Endothelial cell of umbilical vein (primary cell): ENCODE measurements around the gene PTPRE. TPM values are rescaled to one million over a fixed set of nuclear protein-coding genes. Genes with fewer than 3 reads are reported as not detected.

Experiments
- BruUV-seq: library from RNA; stranded (reverse); fragments of 400-500 nt; replicated peaks from 2 replicates; lab custom pipeline; 2021; lab: Mats Ljungman, UMichigan
- CTCF ChIA-PET: fragments of 300-600, 350-600 bp; sonication (Branson Sonifier 250); formaldehyde crosslinking; loops from one replicate; lab custom pipeline; 2021; ENCODE audit warnings: antibody characterized with exemption, inconsistent platforms; lab: Charles Lee
- POLR2A ChIA-PET: fragments of 300-600, 350-600 bp; sonication (Branson Sonifier 250); formaldehyde crosslinking; loops from one replicate; lab custom pipeline; 2021; ENCODE audit warnings: antibody characterized with exemption, inconsistent platforms; lab: Charles Lee
- DNase-seq: peaks from one replicate; pipeline ENCODE4 v3.0.0-alpha.2; 2011; ENCODE audit warnings: low read depth, low spot score
- FAIRE-seq: peaks from 2 replicates; lab custom pipeline; 2011; peaks lifted over from hg19 to GRCh38; lab: Jason Lieb, UNC
- H2AFZ ChIP-seq: 2 replicates; pipeline ENCODE4 v1.6.0; 2012; ENCODE audit warnings: low read depth, low read length, control low read depth, inconsistent platforms
- H3K27ac ChIP-seq: 2 replicates; pipeline ENCODE4 v1.5.1; 2011; ENCODE audit warnings: low read depth, mild to moderate bottlenecking, control low read depth, low read length, moderate library complexity; ENCODE audit not compliant: insufficient read depth
- H3K27me3 ChIP-seq, 2 experiments: 2 replicates each; pipeline versions ENCODE4 v1.6.0 to v1.6.1; 2011; ENCODE audit warnings: low read length in 2 of 2, mixed read lengths in 1 of 2; ENCODE audit not compliant: control insufficient read depth in 2 of 2, insufficient read depth in 2 of 2
- H3K36me3 ChIP-seq, 2 experiments: 2 replicates in 1 of 2; 3 replicates in 1 of 2; pipeline ENCODE4 v1.5.1; 2011; ENCODE audit warnings: low read length in 2 of 2, mild to moderate bottlenecking in 1 of 2, moderate library complexity in 1 of 2; ENCODE audit not compliant: control insufficient read depth in 2 of 2, insufficient read depth in 2 of 2; ENCODE audit errors: extremely low read depth in 1 of 2
- H3K4me1 ChIP-seq: 3 replicates; pipeline ENCODE4 v1.5.1; 2011; ENCODE audit warnings: mild to moderate bottlenecking, low read length; ENCODE audit not compliant: control insufficient read depth, insufficient read depth; ENCODE audit errors: extremely low read depth
- H3K4me2 ChIP-seq: 2 replicates; pipeline ENCODE4 v1.6.1; 2011; ENCODE audit warnings: low read length, control low read depth, mixed read lengths; ENCODE audit not compliant: insufficient read depth
- H3K4me3 ChIP-seq, 3 experiments: fragments of 200-600 bp in 1 of 3; sonication (generic), shearing (Covaris generic) in 1 of 3; replicated peaks in 1 of 3; 2 replicates each; pipeline ENCODE4 v1.5.1; 2011 to 2016; ENCODE audit warnings: control low read depth in 3 of 3, low read length in 3 of 3, mild to moderate bottlenecking in 2 of 3, inconsistent platforms in 1 of 3, low read depth in 1 of 3, moderate library complexity in 1 of 3; ENCODE audit not compliant: insufficient read depth in 1 of 3
- H3K79me2 ChIP-seq: 2 replicates; pipeline ENCODE4 v1.6.0; 2012; ENCODE audit warnings: low read length, inconsistent platforms; ENCODE audit not compliant: control insufficient read depth, insufficient read depth
- H3K9ac ChIP-seq: replicated peaks from 2 replicates; pipeline ENCODE3; 2011; ENCODE audit warnings: low read length, control low read depth; ENCODE audit not compliant: insufficient read depth; ENCODE audit errors: extremely low read depth
- H3K9me1 ChIP-seq: replicated peaks from 3 replicates; pipeline ENCODE4 v1.6.0; 2011; ENCODE audit warnings: mild to moderate bottlenecking, low read length; ENCODE audit not compliant: control insufficient read depth, insufficient read depth; ENCODE audit errors: extremely low read depth
- H3K9me3 ChIP-seq: replicated peaks from 2 replicates; pipeline ENCODE4 v1.5.1; 2012; ENCODE audit warnings: low read length, inconsistent platforms; ENCODE audit not compliant: control insufficient read depth, insufficient read depth
- H4K20me1 ChIP-seq: replicated peaks from 2 replicates; pipeline ENCODE3; 2011; ENCODE audit warnings: mild to moderate bottlenecking, low read length; ENCODE audit not compliant: control insufficient read depth, insufficient read depth; ENCODE audit errors: extremely low read depth
- EZH2 ChIP-seq: IDR thresholded peaks from 2 replicates; pipeline ENCODE4 v1.6.1; 2012; ENCODE audit warnings: borderline replicate concordance, low read depth, mild to moderate bottlenecking, moderate library complexity, low read length, inconsistent platforms; ENCODE audit not compliant: severe bottlenecking
- FOS ChIP-seq: IDR thresholded peaks from 2 replicates; pipeline ENCODE4 v1.6.1; 2011; ENCODE audit warnings: mild to moderate bottlenecking, low read length, moderate library complexity, borderline replicate concordance; ENCODE audit not compliant: insufficient read depth
- GATA2 ChIP-seq: IDR thresholded peaks from 2 replicates; pipeline ENCODE4 v1.7.0; 2011; ENCODE audit warnings: low read depth, mild to moderate bottlenecking, moderate library complexity, mixed read lengths, low read length; ENCODE audit not compliant: insufficient read length, insufficient read depth
- JUN ChIP-seq: IDR thresholded peaks from 2 replicates; pipeline ENCODE4 v1.6.1; 2011; ENCODE audit warnings: borderline replicate concordance, low read depth; ENCODE audit not compliant: insufficient read length, insufficient read depth
- MAX ChIP-seq: IDR thresholded peaks from 2 replicates; pipeline ENCODE4 v1.6.1; 2011; ENCODE audit not compliant: insufficient read depth, insufficient read length
- MYC ChIP-seq: IDR thresholded peaks from one replicate; pipeline ENCODE4 v1.6.1; 2011; ENCODE audit warnings: mild to moderate bottlenecking, low read depth, low read length
- POLR2A ChIP-seq: IDR thresholded peaks from 2 replicates; pipeline ENCODE4 v1.6.1; 2012; ENCODE audit warnings: low read depth, mild to moderate bottlenecking, control low read depth, low read length
- POLR2AphosphoS5 ChIP-seq: IDR thresholded peaks from 2 replicates; pipeline ENCODE4 v1.6.1; 2012; ENCODE audit warnings: low read depth, mild to moderate bottlenecking, control low read depth, low read length, moderate library complexity; ENCODE audit not compliant: insufficient read depth
- dilution Hi-C: fragments of 300-500 bp; cut with MboI; formaldehyde crosslinking; loops from one replicate; pipeline ENCODE4 v1.15.0; 2019; ENCODE audit warnings: low sequenced_read_pairs; ENCODE audit not compliant: extremely low pct_ligation_motif_present
- intact Hi-C: fragments of 100-400 bp; cut with micrococcal nuclease; formaldehyde crosslinking; loops from one replicate; pipeline ENCODE4 v1.10.0; 2022
- polyA plus RNA-seq, 4 experiments: library from polyadenylated mRNA; depleted of rRNA in 3 of 4; stranded (reverse) in 3 of 4; unstranded in 1 of 4; fragments of >200 nt; gene quantifications; 2 replicates each; pipeline versions ENCODE4 v1.2.1 to v1.2.3, GENCODE V29; 2011 to 2012; ENCODE audit warnings: missing spikeins in 1 of 4
- total RNA-seq: library from RNA; stranded (reverse); gene quantifications from 2 replicates; pipeline ENCODE4 v1.2.3, GENCODE V29; 2021
- TF ChIP-seq, protein P1 (sequence below), 2 donors: IDR thresholded peaks; 1 replicate in 1 of 2; 2 replicates in 1 of 2; pipeline ENCODE4 v1.5.1; 2011; ENCODE audit warnings: low read length in 2 of 2, mild to moderate bottlenecking in 2 of 2, moderate library complexity in 2 of 2, control low read depth in 1 of 2, inconsistent platforms in 1 of 2, low read depth in 1 of 2; ENCODE audit not compliant: insufficient read depth in 1 of 2; ENCODE audit errors: extremely low read depth in 1 of 2

The PTPRE gene
- total and polyA plus RNA-seq, 2 donors (not counting 3 experiments of a cell fraction or from before 2014, with no cell fraction given): 37.3 to 116 TPM

DNA sequence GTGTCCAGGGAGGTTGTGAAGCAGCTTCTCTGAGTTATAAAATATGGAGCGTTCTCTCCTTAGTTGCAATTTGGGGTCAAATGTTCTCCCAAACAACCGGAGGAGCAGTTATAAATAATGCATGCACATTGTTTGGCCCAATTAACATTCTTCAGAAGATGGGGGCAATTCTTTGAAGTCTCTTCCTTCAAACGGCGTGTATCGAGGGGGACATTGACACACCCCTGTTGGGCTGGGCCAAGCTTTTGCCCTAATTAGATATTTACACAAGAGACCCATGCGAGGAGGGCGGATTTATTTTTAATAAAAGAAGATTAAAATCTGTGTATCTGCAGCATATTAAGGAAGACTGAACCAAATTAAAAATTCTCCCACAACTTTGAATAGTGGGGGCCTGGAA is 107.3 kb downstream of the PTPRE start:
- Histone ChIP-seq H3K27ac (no peak overlapping the region), H3K79me2 (peaks cover 89% of the 10 kb centered on the region), H4K20me1 (no peaks in the 10 kb centered on the region), H3K4me1 (peaks cover 20% of the 10 kb centered on the region), H3K4me3 (no peak overlapping the region), H3K9me3 (no peaks in the 10 kb centered on the region), H3K9me1 (no peaks in the 10 kb centered on the region), H3K4me2 (no peak overlapping the region), H2AFZ (no peak overlapping the region), H3K27me3 (no peaks in the 10 kb centered on the region), H3K36me3 (peaks cover 5 to 21% of the 10 kb centered on the region in 2 experiments), H3K9ac (no peak overlapping the region)
- intact Hi-C loops (loop anchor here (5.0 kb wide), 2 partner anchors 113 to 138 kb away; partner anchors contain the start of gene MKI67), dilution Hi-C loops (no loop called here)
- no peak for FAIRE-seq
- POLR2A ChIA-PET: no interaction called here
- CTCF ChIA-PET: interaction anchor here (2.0 to 14.9 kb wide), 2 partner anchors 55 to 108 kb away, joined by 11 to 425 read pairs; partner anchors contain the start of gene PTPRE
- no peak for TF ChIP-seq FOS
- TF ChIP-seq, protein P1, sequence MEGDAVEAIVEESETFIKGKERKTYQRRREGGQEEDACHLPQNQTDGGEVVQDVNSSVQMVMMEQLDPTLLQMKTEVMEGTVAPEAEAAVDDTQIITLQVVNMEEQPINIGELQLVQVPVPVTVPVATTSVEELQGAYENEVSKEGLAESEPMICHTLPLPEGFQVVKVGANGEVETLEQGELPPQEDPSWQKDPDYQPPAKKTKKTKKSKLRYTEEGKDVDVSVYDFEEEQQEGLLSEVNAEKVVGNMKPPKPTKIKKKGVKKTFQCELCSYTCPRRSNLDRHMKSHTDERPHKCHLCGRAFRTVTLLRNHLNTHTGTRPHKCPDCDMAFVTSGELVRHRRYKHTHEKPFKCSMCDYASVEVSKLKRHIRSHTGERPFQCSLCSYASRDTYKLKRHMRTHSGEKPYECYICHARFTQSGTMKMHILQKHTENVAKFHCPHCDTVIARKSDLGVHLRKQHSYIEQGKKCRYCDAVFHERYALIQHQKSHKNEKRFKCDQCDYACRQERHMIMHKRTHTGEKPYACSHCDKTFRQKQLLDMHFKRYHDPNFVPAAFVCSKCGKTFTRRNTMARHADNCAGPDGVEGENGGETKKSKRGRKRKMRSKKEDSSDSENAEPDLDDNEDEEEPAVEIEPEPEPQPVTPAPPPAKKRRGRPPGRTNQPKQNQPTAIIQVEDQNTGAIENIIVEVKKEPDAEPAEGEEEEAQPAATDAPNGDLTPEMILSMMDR (IDR thresholded peaks at IDR 0.05; ENCODE audit: extremely low read depth in 1 of 2, insufficient read depth in 1 of 2, low read depth in 1 of 2, low read length in 2 of 2): no peak
- no peak for TF ChIP-seq POLR2AphosphoS5
- no peak for TF ChIP-seq GATA2
- no peak for TF ChIP-seq MYC
- TF ChIP-seq EZH2: no peak
- no peak for TF ChIP-seq POLR2A
- TF ChIP-seq MAX: no peak
- TF ChIP-seq JUN: no peak
- no peak for DNase-seq
- no TSS peak for BruUV-seq
